Ascending aorta (tissue), 2 donors: ENCODE measurements around the gene PXYLP1. TPM values are rescaled to one million over a fixed set of nuclear protein-coding genes. Genes with fewer than 3 reads are reported as not detected.
"Not testable (repeated sequence)": the region's sequence is repeated elsewhere in the genome, so short reads cannot be mapped to it uniquely, and the experiment has no call there.

Experiments
- DNase-seq, 2 donors: peaks; one replicate each; pipeline ENCODE4 v3.0.0-alpha.2; 2019; ENCODE audit warnings: low spot score in 2 of 2
- H3K27ac ChIP-seq, 2 donors: fragments of 200-600 bp; sonication (generic); one replicate each; pipeline ENCODE4 v1.5.1; 2016 to 2017; ENCODE audit warnings: mild to moderate bottlenecking in 1 of 2
- H3K27me3 ChIP-seq: fragments of 200-600 bp; sonication (generic); one replicate; pipeline ENCODE4 v1.5.1; 2017
- H3K36me3 ChIP-seq, 2 donors: fragments of 200-600 bp; sonication (generic); one replicate each; pipeline ENCODE4 v1.5.1; 2016
- H3K4me1 ChIP-seq, 2 donors: fragments of 200-600 bp; sonication (generic); one replicate each; pipeline ENCODE4 v1.5.1; 2016 to 2017; ENCODE audit warnings: mild to moderate bottlenecking in 1 of 2
- H3K4me3 ChIP-seq, 2 donors: fragments of 200-600 bp; sonication (generic); one replicate each; pipeline ENCODE4 v1.5.1; 2016 to 2017; ENCODE audit warnings: mild to moderate bottlenecking in 1 of 2
- H3K9me3 ChIP-seq, 2 donors: fragments of 200-600 bp; sonication (generic); one replicate each; pipeline ENCODE4 v1.5.1; 2016
- CTCF ChIP-seq, 3 experiments: fragments of 200-600 bp in 2 of 3; fragments of 450-650 bp in 1 of 3; sonication (generic) in 2 of 3; IDR thresholded peaks; one replicate each; pipeline ENCODE4 v1.5.1; 2016 to 2019; ENCODE audit warnings: antibody characterized with exemption in 3 of 3, mild to moderate bottlenecking in 1 of 3, moderate library complexity in 1 of 3
- intact Hi-C: fragments of 100-400 bp; cut with DNase I; formaldehyde crosslinking; loops from one replicate; pipeline ENCODE4 v1.15.1; 2023
- total RNA-seq: library from RNA; depleted of rRNA; stranded (reverse); fragments of >200 nt; gene quantifications from one replicate; pipeline ENCODE4 v1.1.0, GENCODE V29; 2016

PXYLP1 gene
- total RNA-seq, 1 donor from 2014 or later = 14.2 TPM

GRCh38 chr3:141311496-141312353 is 80.1 kb downstream of the PXYLP1 start:
- intact Hi-C loops = loop anchor here (1.0 to 5.0 kb wide), 7 partner anchors 49 to 566 kb away; partner anchors contain the start of genes ATP1B3 and ZBTB38
- peak overlapping the region; percentile 59 to 89 for H3K4me3 ChIP-seq
- H3K27me3 ChIP-seq = no peaks in the 10 kb centered on the region
- H3K9me3 ChIP-seq = no peaks in the 10 kb centered on the region
- no peaks in the 10 kb centered on the region for H3K36me3 ChIP-seq
- DNase-seq = peak; percentile 95 to 99
- peak overlapping the region; percentile 63 to 82 for H3K27ac ChIP-seq
- TF ChIP-seq CTCF (IDR thresholded peaks at IDR 0.05) = peak; percentile 72 to 85 (median 76)
- peaks cover 0 to 8% of the 10 kb centered on the region in 2 donors for H3K4me1 ChIP-seq

GRCh38 chr3:141312354-141313092 is 80.9 kb downstream of the PXYLP1 start:
- no peak for DNase-seq
- Histone ChIP-seq H3K36me3 (no peaks in the 10 kb centered on the region), H3K4me3 (peak overlapping the region; percentile 59 to 89), H3K9me3 (no peaks in the 10 kb centered on the region), H3K27ac (peak overlapping the region; percentile 63 to 82), H3K4me1 (peaks cover 0 to 8% of the 10 kb centered on the region in 2 donors), H3K27me3 (no peaks in the 10 kb centered on the region)
- TF ChIP-seq CTCF (IDR thresholded peaks at IDR 0.05) = no peak
- intact Hi-C loops = loop anchor here (2.0 to 5.0 kb wide), 3 partner anchors 48 to 565 kb away; partner anchors contain the start of gene ATP1B3

GRCh38 chr3:141313093-141313683 is 81.6 kb downstream of the PXYLP1 start:
- no peak for TF ChIP-seq CTCF (IDR thresholded peaks at IDR 0.05)
- no peak for DNase-seq
- intact Hi-C loops = loop anchor here (2.0 to 5.0 kb wide), 3 partner anchors 48 to 564 kb away; partner anchors contain the start of gene ATP1B3

GRCh38 chr3:141314415-141314814 is 82.8 kb downstream of the PXYLP1 start:
- not testable (repeated sequence) for H3K9me3 ChIP-seq, H3K4me1 ChIP-seq, H3K27me3 ChIP-seq, H3K36me3 ChIP-seq, H3K4me3 ChIP-seq, DNase-seq, H3K27ac ChIP-seq
- intact Hi-C loops = loop anchor here (5.0 kb wide), 1 partner anchor 563 kb away; the partner anchor contains the start of gene ATP1B3

More at GRCh38 chr3:141313093-141313683, 81.6 kb downstream of the PXYLP1 start:
- Histone ChIP-seq H3K27me3 (no peaks in the 10 kb centered on the region), H3K36me3 (no peaks in the 10 kb centered on the region), H3K9me3 (no peaks in the 10 kb centered on the region), H3K4me3 (no peak overlapping the region), H3K27ac (no peak overlapping the region), H3K4me1 (peaks cover 0 to 8% of the 10 kb centered on the region in 2 donors)

GRCh38 chr3:141316851-141317250 is 85.2 kb downstream of the PXYLP1 start:
- intact Hi-C loops = no loop called here
- H3K4me3 ChIP-seq = no peak overlapping the region
- no peaks in the 10 kb centered on the region for H3K36me3 ChIP-seq
- no peak overlapping the region for H3K27ac ChIP-seq
- no peaks in the 10 kb centered on the region for H3K27me3 ChIP-seq
- TF ChIP-seq CTCF (IDR thresholded peaks at IDR 0.05) = no peak
- peaks cover 0 to 3% of the 10 kb centered on the region in 2 donors for H3K4me1 ChIP-seq
- DNase-seq = no peak
- H3K9me3 ChIP-seq = no peaks in the 10 kb centered on the region
